HEK293T (cell line): ENCODE measurements around the gene CHMP3.

Experiments used
- ARNT ChIP-seq: fragments of 450-650 bp; IDR thresholded peaks from 2 replicates; pipeline ENCODE4 v1.6.1; 2017; ENCODE audit warnings: mild to moderate bottlenecking
- BHLHE40 ChIP-seq: fragments of 450-650 bp; IDR thresholded peaks from 2 replicates; pipeline ENCODE4 v1.6.1; 2016; ENCODE audit warnings: mild to moderate bottlenecking, moderate library complexity, borderline replicate concordance
- CTBP1 ChIP-seq: fragments of 450-650 bp; IDR thresholded peaks from 2 replicates; pipeline ENCODE4 v1.6.1; 2016; ENCODE audit warnings: borderline replicate concordance
- FOXA1 ChIP-seq: fragments of 450-650 bp; IDR thresholded peaks from 2 replicates; pipeline ENCODE4 v1.6.1; 2016; ENCODE audit warnings: mild to moderate bottlenecking
- FOXK2 ChIP-seq: fragments of 450-650 bp; IDR thresholded peaks from 2 replicates; pipeline ENCODE4 v1.6.1; 2016; ENCODE audit warnings: mild to moderate bottlenecking
- FOXM1 ChIP-seq: fragments of 450-650 bp; IDR thresholded peaks from 2 replicates; pipeline ENCODE4 v1.6.1; 2017; ENCODE audit warnings: mild to moderate bottlenecking, borderline replicate concordance
- HDGF ChIP-seq: fragments of 450-650 bp; IDR thresholded peaks from 2 replicates; pipeline ENCODE4 v1.6.1; 2017; ENCODE audit warnings: antibody characterized with exemption, borderline replicate concordance
- L3MBTL2 ChIP-seq: fragments of 450-650 bp; conservative IDR thresholded peaks from 2 replicates; pipeline ENCODE4 v1.6.1; 2016; ENCODE audit warnings: mild to moderate bottlenecking
- NFRKB ChIP-seq: fragments of 450-650 bp; IDR thresholded peaks from 2 replicates; pipeline ENCODE4 v1.6.1; 2016; ENCODE audit warnings: mild to moderate bottlenecking, moderate library complexity
- PKNOX1 ChIP-seq: fragments of 450-650 bp; IDR thresholded peaks from 2 replicates; pipeline ENCODE4 v1.6.1; 2016
- SP1 ChIP-seq: fragments of 450-650 bp; IDR thresholded peaks from 2 replicates; pipeline ENCODE4 v1.6.1; 2017
- SUZ12 ChIP-seq: fragments of 450-650 bp; IDR thresholded peaks from 2 replicates; pipeline ENCODE4 v1.6.1; 2016; ENCODE audit warnings: mild to moderate bottlenecking
- TARDBP ChIP-seq: fragments of 450-650 bp; IDR thresholded peaks from 2 replicates; pipeline ENCODE4 v1.6.1; 2016
- ZNF384 ChIP-seq: fragments of 450-650 bp; IDR thresholded peaks from 2 replicates; pipeline ENCODE4 v1.6.1; 2016

- TF ChIP-seq TARDBP (no peak), FOXM1 (no peak), FOXK2 (no peak), FOXA1 (no peak), SP1 (no peak), L3MBTL2 (no peak), BHLHE40 (no peak), SUZ12 (no peak), HDGF (no peak), PKNOX1 (no peak), ARNT (no peak), ZNF384 (no peak), NFRKB (no peak), CTBP1 (no peak)
Observed at GRCh38 chr2:86498468-86499260, 64.6 kb downstream of the CHMP3 start.
